HepG2 (cell line): Measurements from ENCODE around the gene DSE. TPM values are rescaled to one million over a fixed set of nuclear protein-coding genes. Genes with fewer than 3 reads are reported as not detected.

ENCODE experiments used
- ATAC-seq: fragments of 200-7000 bp; cut with Tn5 transposase; 3 replicates; pipeline ENCODE4 v1.9.1; 2020; ENCODE audit warnings: mild to moderate bottlenecking, moderate library complexity
- BruUV-seq: library from RNA; stranded (reverse); fragments of 400-500 nt; replicated peaks from 2 replicates; lab custom pipeline; 2021; lab: Mats Ljungman, UMichigan
- CTCF ChIA-PET: fragments of 300-600 bp; formaldehyde crosslinking; extraction: SDS; loops from one replicate; lab custom pipeline; 2021; ENCODE audit warnings: low total read pairs, inconsistent platforms, low intra/inter-chr PET ratio; lab: Yijun Ruan, JAX
- POLR2A ChIA-PET: fragments of 350-600 bp; sonication (Branson Sonifier 250); formaldehyde crosslinking; loops from one replicate; lab custom pipeline; 2020; ENCODE audit warnings: antibody characterized with exemption, inconsistent platforms; lab: Yijun Ruan, JAX
- DNase-seq: peaks from one replicate; pipeline ENCODE4 v3.0.0-alpha.2; 2015; ENCODE audit warnings: low spot score
- FAIRE-seq: peaks from 3 replicates; lab custom pipeline; 2011; peaks lifted over from hg19 to GRCh38; lab: Jason Lieb, UNC
- H2AFZ ChIP-seq: one replicate; pipeline ENCODE4 v1.6.1; 2011; ENCODE audit warnings: low read length, inconsistent platforms
- H3K27ac ChIP-seq: fragments of 300-600 bp; 3 replicates; pipeline ENCODE4 v1.8.0; 2011; ENCODE audit warnings: mixed run types, mild to moderate bottlenecking, mixed read lengths, low read length, inconsistent platforms; ENCODE audit not compliant: insufficient read depth; ENCODE audit errors: extremely low read length
- H3K27me3 ChIP-seq, 2 experiments: fragments of 200-600 bp in 1 of 2; 2 replicates in 1 of 2; 3 replicates in 1 of 2; pipeline versions ENCODE4 v1.6.0 to v1.8.0; 2011; ENCODE audit warnings: low read length in 2 of 2, mild to moderate bottlenecking in 2 of 2, moderate library complexity in 2 of 2, inconsistent platforms in 1 of 2; ENCODE audit not compliant: insufficient read depth in 2 of 2, control insufficient read depth in 1 of 2
- H3K36me3 ChIP-seq, 2 experiments: fragments of 200-600 bp in 1 of 2; replicated peaks in 1 of 2; 2 replicates in 1 of 2; 3 replicates in 1 of 2; pipeline versions ENCODE4 v1.5.1 to v1.8.0; 2011; ENCODE audit warnings: low read length in 2 of 2, inconsistent platforms in 1 of 2; ENCODE audit not compliant: insufficient read depth in 2 of 2, control insufficient read depth in 1 of 2
- H3K4me1 ChIP-seq: 2 replicates; pipeline ENCODE4 v1.5.1; 2012; ENCODE audit warnings: low read length, inconsistent platforms; ENCODE audit not compliant: insufficient read depth
- H3K4me2 ChIP-seq: 2 replicates; pipeline ENCODE4 v1.6.0; 2011; ENCODE audit warnings: low read depth, low read length, inconsistent platforms
- H3K4me3 ChIP-seq, 3 experiments: fragments of 200-600 bp in 1 of 3; sonication (generic), shearing (Covaris generic) in 1 of 3; replicated peaks in 1 of 3; 2 replicates each; pipeline ENCODE4 v1.5.1; 2011 to 2016; ENCODE audit warnings: low read length in 3 of 3, inconsistent platforms in 2 of 3, low read depth in 2 of 3, mild to moderate bottlenecking in 2 of 3, control low read depth in 1 of 3, mixed read lengths in 1 of 3; ENCODE audit not compliant: insufficient read depth in 1 of 3
- H3K79me2 ChIP-seq: one replicate; pipeline ENCODE4 v1.6.1; 2011; ENCODE audit warnings: low read length, inconsistent platforms; ENCODE audit not compliant: insufficient read depth
- H3K9ac ChIP-seq: 2 replicates; pipeline ENCODE4 v1.6.0; 2011; ENCODE audit warnings: mild to moderate bottlenecking, low read depth, low read length, inconsistent platforms; ENCODE audit not compliant: insufficient read depth
- H3K9me3 ChIP-seq: 2 replicates; pipeline ENCODE4 v1.5.1; 2012; ENCODE audit warnings: mild to moderate bottlenecking, low read length
- H4K20me1 ChIP-seq: 2 replicates; pipeline ENCODE4 v1.6.0; 2011; ENCODE audit warnings: inconsistent platforms, mild to moderate bottlenecking, low read length, moderate library complexity; ENCODE audit not compliant: insufficient read depth
- HNRNPK ChIP-seq: fragments of 200-400 bp; formaldehyde crosslinking; IDR thresholded peaks from 2 replicates; pipeline ENCODE4 v1.6.1; 2018; ENCODE audit warnings: low read length, low read depth, moderate library complexity, mild to moderate bottlenecking; ENCODE audit not compliant: poor library complexity, severe bottlenecking
- HOXA5 ChIP-seq: sonication (generic); formaldehyde crosslinking; IDR thresholded peaks from 2 replicates; pipeline ENCODE4 v1.4.0; 2020; ENCODE audit warnings: missing genetic modification reagents
- MZF1 ChIP-seq: sonication (generic); formaldehyde crosslinking; IDR thresholded peaks from 2 replicates; pipeline ENCODE4 v1.8.1; 2023; ENCODE audit warnings: mild to moderate bottlenecking, missing genetic modification reagents, borderline replicate concordance
- NFATC3 ChIP-seq: sonication (generic); formaldehyde crosslinking; IDR thresholded peaks from 2 replicates; pipeline ENCODE4 v1.5.1; 2020; ENCODE audit warnings: mild to moderate bottlenecking, missing genetic modification reagents
- SMARCC2 ChIP-seq: fragments of 450-650 bp; IDR thresholded peaks from 2 replicates; pipeline ENCODE4 v1.6.1; 2017; ENCODE audit warnings: antibody characterized with exemption, mild to moderate bottlenecking
- STAG1 ChIP-seq: sonication (generic); formaldehyde crosslinking; IDR thresholded peaks from 2 replicates; pipeline ENCODE4 v1.4.0; 2020; ENCODE audit warnings: missing genetic modification reagents
- ZMYM4 ChIP-seq: sonication (generic); formaldehyde crosslinking; IDR thresholded peaks from 2 replicates; pipeline ENCODE4 v1.8.1; 2023; ENCODE audit warnings: mild to moderate bottlenecking, missing genetic modification reagents
- ZNF138 ChIP-seq: sonication (generic); formaldehyde crosslinking; IDR thresholded peaks from 2 replicates; pipeline ENCODE4 v1.5.0; 2020; ENCODE audit warnings: mild to moderate bottlenecking, low read depth, missing genetic modification reagents
- ZNF562 ChIP-seq: sonication (generic); formaldehyde crosslinking; IDR thresholded peaks from 2 replicates; pipeline ENCODE4 v1.8.0; 2022; ENCODE audit warnings: missing genetic modification reagents, borderline replicate concordance
- ZNF790 ChIP-seq: sonication (generic); formaldehyde crosslinking; IDR thresholded peaks from 2 replicates; pipeline ENCODE4 v1.8.0; 2022; ENCODE audit warnings: missing genetic modification reagents, mild to moderate bottlenecking, borderline replicate concordance
- WGBS: methylation state at CpG from one replicate; pipeline ENCODE4 v1.1.6; 2017; ENCODE audit warnings: low lambda C conversion rate; 5-methylcytosine and 5-hydroxymethylcytosine counted together
- in situ Hi-C: cut with HindIII; loops from 2 replicates; pipeline ENCODE4 v1.10.0; 2017; ENCODE audit warnings: low pct_unique_long_range_greater_than_20kb; ENCODE audit not compliant: extremely low pct_ligation_motif_present
- intact Hi-C: fragments of 100-400 bp; cut with micrococcal nuclease; formaldehyde crosslinking; loops from one replicate; pipeline ENCODE4 v1.10.0; 2022; ENCODE audit not compliant: unreplicated experiment
- polyA plus RNA-seq, 8 experiments: library from polyadenylated mRNA; depleted of rRNA in 3 of 8; stranded (reverse) in 7 of 8; unstranded in 1 of 8; fragments of >200 nt; fragmentation: Illumina TruSeq in 4 of 8; extraction: Trizol in 4 of 8; gene quantifications; 2 replicates each; pipeline versions ENCODE4 v1.2.1 to v1.2.3, GENCODE V29; 2011 to 2016; ENCODE audit warnings: low read depth in 4 of 8, missing spikeins in 1 of 8, mixed read lengths in 1 of 8; ENCODE audit not compliant: insufficient read depth in 1 of 8
- total RNA-seq, 5 experiments: library from RNA; depleted of rRNA; stranded (reverse); fragments of >200 nt; fragmentation: Illumina TruSeq; extraction: Trizol; gene quantifications; 2 replicates each; pipeline ENCODE4 v1.2.3, GENCODE V29; 2016; ENCODE audit warnings: low read depth in 1 of 5
- TF ChIP-seq, protein P1 (sequence below): sonication (generic); formaldehyde crosslinking; IDR thresholded peaks from 2 replicates; pipeline ENCODE4 v1.4.0; 2020; ENCODE audit warnings: missing genetic modification reagents
- TF ChIP-seq, protein P2 (sequence below): sonication (generic); formaldehyde crosslinking; IDR thresholded peaks from 2 replicates; pipeline ENCODE4 v1.5.0; 2020; ENCODE audit warnings: missing genetic modification reagents
- TF ChIP-seq, protein P3 (sequence below): sonication (generic); formaldehyde crosslinking; conservative IDR thresholded peaks from 2 replicates; pipeline ENCODE4 v1.4.0; 2020; ENCODE audit warnings: missing genetic modification reagents

DSE gene
- total and polyA plus RNA-seq, 2 of the 13 experiments (the other 11 are each of a cell fraction or from before 2014, with no cell fraction given): 2.6 to 4.6 TPM

DNA sequence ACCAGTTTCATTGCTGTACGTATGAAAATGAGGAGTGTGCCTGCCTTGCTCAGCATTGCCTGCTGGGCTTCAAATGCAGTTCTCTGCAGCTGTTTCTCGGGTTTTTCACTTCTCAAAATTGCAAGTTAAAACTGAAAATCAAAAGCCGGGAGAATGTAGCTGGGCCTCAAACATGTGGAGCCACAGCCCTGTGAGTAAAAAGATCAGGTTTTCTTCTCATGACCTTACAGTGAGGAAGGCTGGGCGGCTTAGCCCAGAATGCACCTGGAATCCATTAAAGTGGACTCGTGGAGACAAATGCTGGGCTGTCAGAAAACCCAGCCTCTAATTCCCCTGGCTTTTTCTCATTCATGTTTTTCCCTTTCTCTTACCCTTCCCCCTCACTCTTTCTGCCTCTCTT, 34.4 kb downstream of the DSE start:
- H3K79me2 ChIP-seq: no peaks in the 10 kb centered on the region
- TF ChIP-seq ZNF138 (CRISPR knock-in tag): no peak
- TF ChIP-seq HNRNPK: peak; percentile 57
- TF ChIP-seq, protein P1, sequence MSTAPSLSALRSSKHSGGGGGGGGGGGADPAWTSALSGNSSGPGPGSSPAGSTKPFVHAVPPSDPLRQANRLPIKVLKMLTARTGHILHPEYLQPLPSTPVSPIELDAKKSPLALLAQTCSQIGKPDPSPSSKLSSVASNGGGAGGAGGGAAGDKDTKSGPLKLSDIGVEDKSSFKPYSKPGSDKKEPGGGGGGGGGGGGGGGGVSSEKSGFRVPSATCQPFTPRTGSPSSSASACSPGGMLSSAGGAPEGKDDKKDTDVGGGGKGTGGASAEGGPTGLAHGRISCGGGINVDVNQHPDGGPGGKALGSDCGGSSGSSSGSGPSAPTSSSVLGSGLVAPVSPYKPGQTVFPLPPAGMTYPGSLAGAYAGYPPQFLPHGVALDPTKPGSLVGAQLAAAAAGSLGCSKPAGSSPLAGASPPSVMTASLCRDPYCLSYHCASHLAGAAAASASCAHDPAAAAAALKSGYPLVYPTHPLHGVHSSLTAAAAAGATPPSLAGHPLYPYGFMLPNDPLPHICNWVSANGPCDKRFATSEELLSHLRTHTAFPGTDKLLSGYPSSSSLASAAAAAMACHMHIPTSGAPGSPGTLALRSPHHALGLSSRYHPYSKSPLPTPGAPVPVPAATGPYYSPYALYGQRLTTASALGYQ (CRISPR knock-in tag): no peak
- TF ChIP-seq, all 625 proteins: peak for 1
- peaks cover 1 to 11% of the 10 kb centered on the region in 2 experiments; a peak in 2 of 5 replicates for H3K27me3 ChIP-seq
- in situ Hi-C loops (no loop called here), intact Hi-C loops (no loop called here)
- FAIRE-seq (no peak), DNase-seq (no peak), ATAC-seq (no peak)
- CTCF ChIA-PET: no interaction called here
- H3K36me3 ChIP-seq: no peaks in the 10 kb centered on the region
- H3K4me2 ChIP-seq: no peak overlapping the region
- no peak overlapping the region for H3K4me3 ChIP-seq
- BruUV-seq: no TSS peak
- no peak overlapping the region for H3K9ac ChIP-seq
- 20% methylated on average over 5 of the region's 5 CpGs for WGBS
- H3K9me3 ChIP-seq: no peaks in the 10 kb centered on the region
- no peak overlapping the region for H2AFZ ChIP-seq
- H4K20me1 ChIP-seq: no peaks in the 10 kb centered on the region
- no peaks in the 10 kb centered on the region for H3K4me1 ChIP-seq
- no peak overlapping the region for H3K27ac ChIP-seq
- POLR2A ChIA-PET: no interaction called here

- Histone ChIP-seq H3K4me1 (no peaks in the 10 kb centered on the region), H3K4me3 (no peak overlapping the region), H3K27ac (no peak overlapping the region), H3K27me3 (peaks cover 1 to 11% of the 10 kb centered on the region in 2 experiments; a peak in 2 of 5 replicates), H3K4me2 (no peak overlapping the region), H3K79me2 (no peaks in the 10 kb centered on the region), H4K20me1 (no peaks in the 10 kb centered on the region), H3K9ac (no peak overlapping the region), H3K9me3 (no peaks in the 10 kb centered on the region), H2AFZ (no peak overlapping the region), H3K36me3 (no peaks in the 10 kb centered on the region)
- CTCF ChIA-PET: no interaction called here
- no TSS peak for BruUV-seq
- intact Hi-C loops (no loop called here), in situ Hi-C loops (no loop called here)
- WGBS: 20% methylated on average over 8 of the region's 8 CpGs
- no peak for FAIRE-seq
- no peak for DNase-seq
- POLR2A ChIA-PET: no interaction called here
- ATAC-seq: no peak
- TF ChIP-seq NFATC3 (CRISPR knock-in tag) (no peak), STAG1 (no peak), HOXA5 (CRISPR knock-in tag) (no peak), ZNF562 (CRISPR knock-in tag) (no peak), ZMYM4 (CRISPR knock-in tag) (no peak), SMARCC2 (no peak), ZNF790 (CRISPR knock-in tag) (no peak), MZF1 (CRISPR knock-in tag) (no peak)
- TF ChIP-seq, protein P2, sequence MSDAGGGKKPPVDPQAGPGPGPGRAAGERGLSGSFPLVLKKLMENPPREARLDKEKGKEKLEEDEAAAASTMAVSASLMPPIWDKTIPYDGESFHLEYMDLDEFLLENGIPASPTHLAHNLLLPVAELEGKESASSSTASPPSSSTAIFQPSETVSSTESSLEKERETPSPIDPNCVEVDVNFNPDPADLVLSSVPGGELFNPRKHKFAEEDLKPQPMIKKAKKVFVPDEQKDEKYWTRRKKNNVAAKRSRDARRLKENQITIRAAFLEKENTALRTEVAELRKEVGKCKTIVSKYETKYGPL (CRISPR knock-in tag): no peak
- TF ChIP-seq, protein P3, sequence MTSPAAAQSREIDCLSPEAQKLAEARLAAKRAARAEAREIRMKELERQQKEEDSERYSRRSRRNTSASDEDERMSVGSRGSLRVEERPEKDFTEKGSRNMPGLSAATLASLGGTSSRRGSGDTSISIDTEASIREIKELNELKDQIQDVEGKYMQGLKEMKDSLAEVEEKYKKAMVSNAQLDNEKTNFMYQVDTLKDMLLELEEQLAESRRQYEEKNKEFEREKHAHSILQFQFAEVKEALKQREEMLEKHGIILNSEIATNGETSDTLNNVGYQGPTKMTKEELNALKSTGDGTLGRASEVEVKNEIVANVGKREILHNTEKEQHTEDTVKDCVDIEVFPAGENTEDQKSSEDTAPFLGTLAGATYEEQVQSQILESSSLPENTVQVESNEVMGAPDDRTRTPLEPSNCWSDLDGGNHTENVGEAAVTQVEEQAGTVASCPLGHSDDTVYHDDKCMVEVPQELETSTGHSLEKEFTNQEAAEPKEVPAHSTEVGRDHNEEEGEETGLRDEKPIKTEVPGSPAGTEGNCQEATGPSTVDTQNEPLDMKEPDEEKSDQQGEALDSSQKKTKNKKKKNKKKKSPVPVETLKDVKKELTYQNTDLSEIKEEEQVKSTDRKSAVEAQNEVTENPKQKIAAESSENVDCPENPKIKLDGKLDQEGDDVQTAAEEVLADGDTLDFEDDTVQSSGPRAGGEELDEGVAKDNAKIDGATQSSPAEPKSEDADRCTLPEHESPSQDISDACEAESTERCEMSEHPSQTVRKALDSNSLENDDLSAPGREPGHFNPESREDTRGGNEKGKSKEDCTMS (CRISPR knock-in tag): no peak
Observed at GRCh38 chr6:116405652-116406356, 35.1 kb downstream of the DSE start.
